ENCODE measurements around the gene DRP2. TPM values are rescaled to one million over a fixed set of nuclear protein-coding genes. Genes with fewer than 3 reads are reported as not detected.

Gene DRP2
- total and polyA plus RNA-seq, 12 donors = 0.04 to 0.32 (median 0.23) TPM; not detected in 4

GRCh38 chrX:101257448-101258258 lies 38.1 kb downstream of the DRP2 start:
- no peak for TF ChIP-seq POLR2A (IDR thresholded peaks at IDR 0.05)
- TF ChIP-seq, protein P1, sequence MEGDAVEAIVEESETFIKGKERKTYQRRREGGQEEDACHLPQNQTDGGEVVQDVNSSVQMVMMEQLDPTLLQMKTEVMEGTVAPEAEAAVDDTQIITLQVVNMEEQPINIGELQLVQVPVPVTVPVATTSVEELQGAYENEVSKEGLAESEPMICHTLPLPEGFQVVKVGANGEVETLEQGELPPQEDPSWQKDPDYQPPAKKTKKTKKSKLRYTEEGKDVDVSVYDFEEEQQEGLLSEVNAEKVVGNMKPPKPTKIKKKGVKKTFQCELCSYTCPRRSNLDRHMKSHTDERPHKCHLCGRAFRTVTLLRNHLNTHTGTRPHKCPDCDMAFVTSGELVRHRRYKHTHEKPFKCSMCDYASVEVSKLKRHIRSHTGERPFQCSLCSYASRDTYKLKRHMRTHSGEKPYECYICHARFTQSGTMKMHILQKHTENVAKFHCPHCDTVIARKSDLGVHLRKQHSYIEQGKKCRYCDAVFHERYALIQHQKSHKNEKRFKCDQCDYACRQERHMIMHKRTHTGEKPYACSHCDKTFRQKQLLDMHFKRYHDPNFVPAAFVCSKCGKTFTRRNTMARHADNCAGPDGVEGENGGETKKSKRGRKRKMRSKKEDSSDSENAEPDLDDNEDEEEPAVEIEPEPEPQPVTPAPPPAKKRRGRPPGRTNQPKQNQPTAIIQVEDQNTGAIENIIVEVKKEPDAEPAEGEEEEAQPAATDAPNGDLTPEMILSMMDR (IDR thresholded peaks at IDR 0.05) = no peak

DNA sequence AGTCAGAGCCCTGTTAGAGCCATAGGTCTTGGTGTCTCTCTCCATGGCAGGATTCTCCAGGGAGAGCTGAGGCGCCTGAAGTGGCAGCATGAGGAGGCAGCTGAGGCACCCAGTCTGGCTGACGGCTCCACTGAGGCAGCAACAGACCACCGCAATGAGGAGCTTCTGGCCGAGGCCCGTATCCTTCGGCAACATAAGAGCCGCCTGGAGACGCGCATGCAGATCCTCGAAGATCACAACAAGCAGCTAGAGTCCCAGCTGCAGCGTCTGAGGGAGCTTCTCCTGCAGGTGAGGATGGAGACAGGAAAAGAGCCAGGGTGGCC lies 38.6 kb downstream of the DRP2 start:
- no peak for DNase-seq
- TF ChIP-seq, protein P1 (IDR thresholded peaks at IDR 0.05) = no peak
- no peak for TF ChIP-seq POLR2A (IDR thresholded peaks at IDR 0.05)
- Histone ChIP-seq H3K9me3 (replicated peaks in 1 of 3) (no peaks in the 10 kb centered on the region), H3K27me3 (peaks cover 11% of the 10 kb centered on the region), H3K27ac (no peak overlapping the region), H3K36me3 (replicated peaks in 1 of 2) (no peaks in the 10 kb centered on the region), H3K4me3 (no peak overlapping the region), H3K4me1 (replicated peaks in 1 of 2) (no peaks in the 10 kb centered on the region)
- intact Hi-C loops (cut with DNase I) = no loop called here
- 83 to 93% (median 83%) methylated on average over 11 of the region's 11 CpGs; no CpG with 5 or more reads in 1 of the 4 donors for WGBS, 4 donors

More at GRCh38 chrX:101257448-101258258, 38.1 kb downstream of the DRP2 start:
- H3K4me3 ChIP-seq = no peak overlapping the region
- WGBS, 4 donors = 68 to 82% (median 73%) methylated on average over 3 to 4 of the region's 4 CpGs
- H3K9me3 ChIP-seq (replicated peaks in 1 of 3) = no peaks in the 10 kb centered on the region
- DNase-seq = no peak
- H3K27ac ChIP-seq = no peak overlapping the region
- no peaks in the 10 kb centered on the region for H3K36me3 ChIP-seq (replicated peaks in 1 of 2)
- intact Hi-C loops (cut with DNase I) = no loop called here
- peaks cover 11% of the 10 kb centered on the region for H3K27me3 ChIP-seq
- H3K4me1 ChIP-seq (replicated peaks in 1 of 2) = no peaks in the 10 kb centered on the region

DNA sequence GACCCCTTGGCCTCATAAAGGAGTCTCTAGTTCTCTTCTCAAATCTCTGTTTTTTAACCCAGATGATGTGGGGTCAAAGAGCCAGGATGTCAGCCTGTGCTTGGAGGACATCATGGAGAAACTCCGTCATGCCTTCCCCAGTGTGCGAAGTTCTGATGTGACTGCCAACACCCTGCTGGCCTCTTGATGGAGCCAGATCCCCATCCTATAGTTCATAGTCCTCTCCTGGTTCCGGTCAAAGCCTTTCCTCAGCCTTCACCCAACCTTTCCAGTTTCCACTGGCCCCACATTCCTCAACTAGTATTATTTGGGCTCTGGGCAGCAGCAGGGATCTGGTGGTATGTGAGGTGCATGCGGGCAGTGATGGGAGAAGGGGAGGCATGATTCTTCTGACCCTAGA lies 40.8 kb downstream of the DRP2 start:
- H3K4me3 ChIP-seq = no peak overlapping the region
- TF ChIP-seq, protein P1 (IDR thresholded peaks at IDR 0.05) = no peak
- TF ChIP-seq POLR2A (IDR thresholded peaks at IDR 0.05) = no peak
- H3K27me3 ChIP-seq = peaks cover 8% of the 10 kb centered on the region
- no peak overlapping the region for H3K27ac ChIP-seq
- H3K4me1 ChIP-seq (replicated peaks in 1 of 2) = no peaks in the 10 kb centered on the region
- H3K9me3 ChIP-seq (replicated peaks in 1 of 3) = no peaks in the 10 kb centered on the region
- DNase-seq = no peak
- WGBS, 4 donors = 74 to 89% (median 78%) methylated on average over 4 of the region's 4 CpGs
- intact Hi-C loops (cut with DNase I) = no loop called here
- no peaks in the 10 kb centered on the region for H3K36me3 ChIP-seq (replicated peaks in 1 of 2)

DNA sequence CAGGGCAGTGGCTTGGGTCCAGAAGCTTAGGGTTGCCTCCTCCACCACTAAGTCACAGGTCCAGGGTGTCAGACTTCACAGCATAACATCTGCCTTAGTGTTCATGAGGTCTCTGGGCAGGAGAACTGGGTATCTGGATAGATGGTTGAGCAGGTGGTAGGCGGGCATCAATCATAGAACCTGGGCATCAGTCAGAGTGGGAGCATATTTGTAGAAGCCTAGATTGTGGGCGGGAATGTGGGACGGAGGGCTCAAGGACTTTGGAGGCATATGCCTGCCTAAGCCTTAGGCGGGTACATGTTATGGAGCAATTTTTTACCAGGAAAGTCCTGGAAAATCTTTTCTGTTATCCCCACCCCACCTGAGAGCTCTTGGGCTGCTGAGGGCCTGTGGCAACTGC lies 43.0 kb downstream of the DRP2 start:
- no peak for TF ChIP-seq POLR2A (IDR thresholded peaks at IDR 0.05)
- TF ChIP-seq, protein P1 (IDR thresholded peaks at IDR 0.05) = no peak
- H3K36me3 ChIP-seq (replicated peaks in 1 of 2) = no peaks in the 10 kb centered on the region
- DNase-seq = no peak
- 83 to 96% (median 96%) methylated on average over 4 of the region's 4 CpGs; no CpG with 5 or more reads in 1 of the 4 donors for WGBS, 4 donors
- H3K27ac ChIP-seq = no peak overlapping the region
- intact Hi-C loops (cut with DNase I) = no loop called here
- peaks cover 8% of the 10 kb centered on the region for H3K27me3 ChIP-seq
- H3K9me3 ChIP-seq (replicated peaks in 1 of 3) = no peaks in the 10 kb centered on the region
- no peaks in the 10 kb centered on the region for H3K4me1 ChIP-seq (replicated peaks in 1 of 2)
- H3K4me3 ChIP-seq = no peak overlapping the region
